NCI-H1694 treated with DMSO at 0.1 percent for 48 hours (cell line): ENCODE results near the gene NCOA6.
"Not testable (repeated sequence)": the region's sequence is repeated elsewhere in the genome, so short reads cannot be mapped to it uniquely, and the experiment has no call there.

ENCODE experiments used
- DNase-seq: peaks from one replicate; lab custom pipeline; 2025; lab: John Stamatoyannopoulos, UW

NCOA6 gene

GRCh38 chr20:34719242-34720017 lies 106.0 kb downstream of the NCOA6 start:
- not testable (repeated sequence) for DNase-seq

GRCh38 chr20:34717230-34718095 lies 108.0 kb downstream of the NCOA6 start:
- DNase-seq: no peak

- no peak for DNase-seq
These were observed 108.6 kb downstream of the NCOA6 start for GRCh38 chr20:34716921-34717229.

DNA sequence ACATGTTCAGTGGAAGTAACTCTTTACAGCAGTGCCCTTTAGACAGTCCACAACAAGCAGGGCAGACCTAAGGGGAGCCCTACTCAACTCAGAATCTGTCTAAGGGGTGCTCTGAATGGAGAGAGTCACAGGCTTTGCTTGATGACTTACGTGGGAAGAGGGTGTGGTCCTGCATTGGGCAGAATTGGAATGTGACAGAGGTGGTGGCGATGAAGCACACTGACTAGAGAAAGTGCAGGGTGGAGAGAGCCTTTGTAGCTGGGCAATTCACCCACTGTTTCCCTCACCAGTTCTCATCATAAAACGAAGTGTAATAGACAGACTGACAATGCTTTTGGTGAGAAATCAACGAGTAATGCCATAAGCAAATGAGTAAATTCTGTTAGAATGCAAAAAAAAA lies 110.1 kb downstream of the NCOA6 start:
- no peak for DNase-seq

DNA sequence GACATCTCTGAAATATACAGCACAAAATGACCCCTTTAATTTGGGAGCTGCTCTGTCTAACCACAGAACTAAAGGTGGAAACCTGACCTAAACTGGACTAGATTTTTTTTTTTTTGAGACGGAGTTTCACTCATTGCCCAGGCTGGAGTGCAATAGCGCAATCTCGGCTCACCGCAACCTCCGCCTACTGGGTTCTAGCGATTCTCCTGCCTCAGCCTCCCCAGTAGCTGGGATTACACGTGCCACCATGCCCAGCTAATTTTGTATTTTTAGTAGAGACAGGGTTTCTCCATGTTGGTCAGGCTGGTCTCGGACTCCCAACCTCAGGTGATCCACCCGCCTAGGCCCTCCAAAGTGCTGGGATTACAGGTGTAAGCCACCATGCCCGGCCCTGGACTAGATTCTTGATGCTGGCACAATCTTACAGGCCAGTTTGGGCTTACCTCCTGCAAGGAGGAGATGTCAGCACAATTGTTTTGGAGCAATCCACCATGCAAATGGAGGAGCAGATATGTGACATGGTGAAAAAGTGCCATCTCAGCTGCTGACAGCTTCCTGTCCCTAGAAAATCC lies 111.4 kb downstream of the NCOA6 start:
- not testable (repeated sequence) for DNase-seq

DNA sequence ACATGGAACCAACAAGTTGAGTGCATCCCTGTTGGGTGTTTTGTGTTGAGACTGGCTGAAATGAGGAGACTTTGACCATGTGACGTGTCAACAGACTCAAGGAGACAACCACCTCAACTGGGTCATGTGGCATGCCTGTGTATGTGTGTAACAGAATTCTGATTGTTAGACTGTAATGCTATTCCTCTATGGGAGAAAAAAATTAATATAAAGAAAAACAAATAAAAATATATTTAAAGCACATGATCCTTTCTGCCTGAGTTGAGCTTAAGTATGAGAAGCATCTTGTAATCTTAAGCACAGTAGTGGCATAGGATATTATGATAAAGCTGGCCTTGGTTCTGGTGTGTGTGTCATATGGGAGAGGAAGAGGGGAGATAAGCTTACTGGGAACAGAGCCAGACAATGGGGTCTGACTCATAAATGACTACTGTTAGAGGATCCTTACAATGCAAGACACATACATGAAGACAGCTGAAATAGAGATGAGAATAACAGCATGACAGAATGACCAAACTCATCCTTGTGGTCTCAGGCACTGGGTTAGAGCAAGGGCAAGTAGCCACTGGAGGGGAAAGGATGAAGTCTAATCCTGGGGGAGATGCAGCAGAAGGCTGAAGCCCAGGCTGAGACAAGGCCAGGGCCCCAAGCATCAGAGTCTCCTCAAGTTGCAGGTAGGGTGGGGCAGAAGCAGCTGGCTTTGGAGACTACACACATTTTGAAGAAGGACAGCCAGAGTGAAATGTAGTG lies 112.1 kb downstream of the NCOA6 start:
- peak; percentile 16 for DNase-seq

DNA sequence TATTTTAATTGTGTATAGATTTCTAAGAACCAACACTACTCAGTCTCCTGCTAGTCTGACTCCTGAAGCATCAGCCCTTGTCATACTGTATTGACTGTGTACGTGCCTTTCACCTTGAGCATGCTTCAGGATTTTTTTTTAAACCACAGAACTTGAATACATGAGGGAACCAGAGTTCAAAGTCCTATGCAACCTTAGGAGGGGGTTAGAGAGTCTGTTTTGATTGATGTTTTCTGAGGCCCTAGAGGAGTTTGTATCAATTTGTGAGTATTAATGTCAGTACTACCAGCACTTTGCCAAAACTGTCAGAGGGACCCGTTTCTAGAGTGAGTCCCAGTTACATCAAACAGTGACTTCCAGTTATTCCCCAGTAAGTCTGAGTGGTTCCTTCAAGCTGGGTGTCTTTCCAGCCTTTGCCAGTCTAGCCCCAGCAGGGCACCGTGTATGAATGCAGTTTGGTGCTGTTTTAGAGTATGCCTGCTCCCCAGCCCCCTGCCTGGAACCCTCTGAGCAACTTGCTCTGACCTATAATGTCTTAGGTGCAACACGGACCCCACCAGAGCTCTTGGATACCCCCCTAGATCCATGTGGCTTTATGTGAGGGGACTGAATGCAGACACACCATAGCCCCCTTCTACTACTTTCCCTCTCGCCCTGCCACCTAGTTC lies 112.8 kb downstream of the NCOA6 start:
- DNase-seq: no peak

DNA sequence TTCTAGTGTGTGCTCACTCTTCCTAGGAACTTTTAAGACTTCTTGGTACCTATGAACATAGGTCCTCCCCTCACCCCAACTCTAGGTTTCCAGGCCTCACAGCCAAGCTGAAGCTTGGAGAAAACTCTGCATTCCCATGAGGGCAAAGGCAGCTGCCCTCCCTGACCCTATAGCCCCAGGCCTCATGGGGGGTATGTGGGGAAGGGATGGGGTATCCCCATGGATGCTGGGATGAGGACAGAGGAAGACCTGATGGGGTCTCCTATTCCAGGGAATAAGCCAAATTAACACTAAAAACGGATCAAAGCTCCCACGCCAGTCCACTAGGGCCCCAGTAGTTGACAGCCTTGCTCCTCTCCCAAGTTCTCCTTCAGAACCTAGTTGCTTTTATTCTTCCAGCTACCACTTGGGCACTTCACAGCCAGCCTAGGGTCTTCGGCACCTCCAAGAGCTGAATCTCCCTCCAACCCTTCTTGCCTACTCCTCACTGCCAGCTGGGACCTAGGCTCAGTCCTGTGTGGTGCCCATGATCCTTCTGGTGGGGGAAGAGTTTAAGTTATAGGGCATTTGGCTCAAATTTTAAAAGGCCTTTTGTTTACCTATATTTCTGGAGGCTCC lies 113.5 kb downstream of the NCOA6 start:
- DNase-seq: no peak

GRCh38 chr20:34710861-34711574 lies 114.4 kb downstream of the NCOA6 start:
- no peak for DNase-seq

GRCh38 chr20:34710568-34710839 lies 114.9 kb downstream of the NCOA6 start:
- no peak for DNase-seq

GRCh38 chr20:34709831-34710567 lies 115.5 kb downstream of the NCOA6 start:
- no peak for DNase-seq

GRCh38 chr20:34709044-34709830 lies 116.2 kb downstream of the NCOA6 start:
- DNase-seq: peak; percentile 57

DNA sequence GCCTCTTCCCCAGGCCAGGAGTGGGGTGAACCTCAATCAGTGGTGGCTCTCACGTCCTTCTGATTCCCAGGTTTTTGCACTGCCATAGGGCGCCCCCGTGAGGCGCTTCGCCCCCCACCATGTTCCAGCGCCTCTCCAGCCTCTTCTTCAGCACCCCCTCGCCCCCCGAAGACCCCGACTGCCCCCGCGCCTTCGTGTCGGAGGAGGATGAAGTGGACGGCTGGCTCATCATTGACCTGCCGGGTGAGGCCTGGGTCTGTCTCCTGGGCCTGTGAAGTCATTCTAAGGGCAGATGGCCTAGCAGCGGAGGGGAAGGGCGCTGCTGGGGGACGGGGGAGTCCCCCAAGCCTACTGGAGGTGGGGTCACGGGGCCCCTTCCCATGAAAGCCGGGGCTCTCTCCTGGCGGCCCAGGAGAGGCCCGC lies 116.8 kb downstream of the NCOA6 start:
- no peak for DNase-seq

DNA sequence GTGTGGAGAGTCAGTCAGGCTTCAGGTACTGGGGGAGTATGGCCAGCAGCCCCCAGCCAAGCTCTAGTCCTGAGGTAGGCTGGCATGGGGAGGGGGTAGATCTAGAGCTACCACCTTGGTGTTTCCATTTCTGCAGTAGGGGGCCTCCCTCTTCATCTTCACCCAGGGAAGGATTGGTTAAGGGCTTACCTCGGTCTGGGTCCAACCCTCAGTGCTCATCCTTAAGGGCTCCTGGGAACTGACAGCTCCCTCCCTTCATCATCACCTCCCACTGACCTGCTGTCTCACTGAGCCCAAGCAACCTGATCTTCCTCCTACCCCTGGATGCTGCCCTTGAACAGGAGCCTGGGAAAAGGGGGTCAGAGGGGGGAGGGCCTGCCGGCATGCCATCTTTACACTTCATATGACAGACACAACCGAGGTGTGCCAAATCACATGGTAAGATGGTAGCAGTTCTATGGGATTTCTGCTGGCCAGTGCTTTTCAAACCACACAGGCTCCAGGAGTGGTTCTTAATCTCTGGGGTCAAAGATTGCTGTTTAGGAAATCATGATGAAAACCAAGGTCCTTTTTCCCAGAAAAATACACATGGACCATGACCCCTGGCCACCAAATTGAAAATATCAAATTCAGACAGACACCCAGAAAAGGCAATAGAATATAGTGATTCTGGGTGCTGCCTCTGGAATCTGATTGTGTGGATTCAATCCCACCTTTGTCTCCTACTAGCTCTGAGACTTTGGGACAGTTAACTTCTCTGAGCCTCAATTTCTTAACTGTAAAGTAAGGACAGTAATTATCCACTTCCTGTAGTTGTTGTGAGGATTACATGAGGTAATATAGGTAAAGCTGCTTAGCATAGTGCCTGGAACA lies 118.3 kb downstream of the NCOA6 start:
- DNase-seq: no peak

GRCh38 chr20:34706302-34706875 lies 119.1 kb downstream of the NCOA6 start:
- DNase-seq: no peak

GRCh38 chr20:34705397-34706301 lies 119.8 kb downstream of the NCOA6 start:
- DNase-seq: no peak

GRCh38 chr20:34705008-34705396 lies 120.4 kb downstream of the NCOA6 start:
- no peak for DNase-seq
